Measurements from ENCODE around the gene GRB14.

Gene GRB14

DNA sequence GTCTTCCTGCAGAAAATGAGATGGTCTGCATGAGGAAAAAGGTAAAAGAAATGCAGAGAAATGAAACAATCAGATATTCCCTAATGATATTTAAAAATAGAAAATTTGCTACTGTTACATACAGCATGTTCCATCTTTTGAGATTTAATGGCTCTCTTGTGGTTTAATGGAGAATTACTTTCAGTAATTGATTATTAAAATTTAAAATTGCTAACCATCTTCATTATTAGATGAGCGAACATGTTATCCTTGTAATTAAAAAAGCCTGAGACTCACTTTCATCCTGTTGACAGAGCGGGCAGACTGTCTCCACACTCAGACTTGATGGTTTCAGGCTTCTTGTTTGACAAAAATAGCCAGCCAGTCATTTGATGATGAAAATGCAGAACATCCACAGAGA lies 171.0 kb downstream of the GRB14 start:
- no peak overlapping the region for H3K27ac ChIP-seq
- TF ChIP-seq ZFX (IDR thresholded peaks at IDR 0.05; ENCODE audit: borderline replicate concordance) = no peak
- TF ChIP-seq, protein P1, sequence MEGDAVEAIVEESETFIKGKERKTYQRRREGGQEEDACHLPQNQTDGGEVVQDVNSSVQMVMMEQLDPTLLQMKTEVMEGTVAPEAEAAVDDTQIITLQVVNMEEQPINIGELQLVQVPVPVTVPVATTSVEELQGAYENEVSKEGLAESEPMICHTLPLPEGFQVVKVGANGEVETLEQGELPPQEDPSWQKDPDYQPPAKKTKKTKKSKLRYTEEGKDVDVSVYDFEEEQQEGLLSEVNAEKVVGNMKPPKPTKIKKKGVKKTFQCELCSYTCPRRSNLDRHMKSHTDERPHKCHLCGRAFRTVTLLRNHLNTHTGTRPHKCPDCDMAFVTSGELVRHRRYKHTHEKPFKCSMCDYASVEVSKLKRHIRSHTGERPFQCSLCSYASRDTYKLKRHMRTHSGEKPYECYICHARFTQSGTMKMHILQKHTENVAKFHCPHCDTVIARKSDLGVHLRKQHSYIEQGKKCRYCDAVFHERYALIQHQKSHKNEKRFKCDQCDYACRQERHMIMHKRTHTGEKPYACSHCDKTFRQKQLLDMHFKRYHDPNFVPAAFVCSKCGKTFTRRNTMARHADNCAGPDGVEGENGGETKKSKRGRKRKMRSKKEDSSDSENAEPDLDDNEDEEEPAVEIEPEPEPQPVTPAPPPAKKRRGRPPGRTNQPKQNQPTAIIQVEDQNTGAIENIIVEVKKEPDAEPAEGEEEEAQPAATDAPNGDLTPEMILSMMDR (IDR thresholded peaks at IDR 0.05) = no peak

DNA sequence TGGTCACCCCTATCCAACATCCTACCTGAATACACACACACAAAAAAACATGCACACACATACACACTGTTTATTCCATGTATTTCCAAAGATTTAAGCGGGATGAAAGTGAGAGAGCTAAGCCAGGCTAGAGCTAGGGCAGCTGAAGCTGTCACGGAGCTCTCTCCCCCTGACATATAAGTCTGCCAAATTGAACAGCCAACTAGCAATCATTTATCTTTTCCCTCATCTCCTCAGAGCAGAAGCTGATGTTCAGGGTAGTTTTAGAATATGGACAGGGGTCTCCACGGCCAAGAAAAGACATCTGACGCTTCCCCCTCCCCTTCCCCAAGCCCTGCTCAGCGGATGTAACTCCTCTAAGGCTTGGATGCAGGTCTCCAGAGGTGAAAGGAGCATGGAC lies 171.6 kb downstream of the GRB14 start:
- H3K27ac ChIP-seq = no peak overlapping the region
- TF ChIP-seq, protein P1 (IDR thresholded peaks at IDR 0.05) = no peak
- TF ChIP-seq ZFX (IDR thresholded peaks at IDR 0.05; ENCODE audit: borderline replicate concordance) = no peak

DNA sequence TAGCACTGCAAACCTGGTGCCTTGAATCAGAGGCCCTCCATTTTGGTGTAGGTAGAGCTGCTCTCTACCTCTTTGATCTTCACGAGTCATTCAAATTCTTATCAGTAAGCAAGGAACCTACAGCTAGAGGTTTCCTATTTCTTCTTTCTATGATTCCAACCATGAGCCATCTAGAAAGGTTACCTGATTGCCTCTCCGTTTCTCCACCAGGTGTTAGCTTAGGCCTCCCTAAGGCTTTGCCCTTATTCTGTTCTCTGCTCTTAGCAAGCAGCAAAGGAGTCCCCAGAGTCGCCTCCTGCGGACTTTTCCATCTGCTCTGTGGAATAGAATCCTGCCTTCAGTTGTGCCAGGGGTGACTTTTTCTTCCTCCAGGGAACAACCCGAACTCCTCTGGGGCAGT lies 173.6 kb downstream of the GRB14 start:
- TF ChIP-seq, protein P1 (IDR thresholded peaks at IDR 0.05) = no peak
- TF ChIP-seq ZFX (IDR thresholded peaks at IDR 0.05; ENCODE audit: borderline replicate concordance) = no peak
- H3K27ac ChIP-seq = no peak overlapping the region
